GM21737 (cell line): ENCODE results near the gene PDZD8.
A peak's percentile ranks its signal among the peaks of the same experiment; 100 is the strongest.

Experiments used
- ATAC-seq: cut with Tn5 transposase; IDR thresholded peaks from one replicate; pipeline ENCODE4 v1.9.1; 2021; ENCODE audit warnings: mild to moderate bottlenecking, moderate library complexity; ENCODE audit not compliant: unreplicated experiment

PDZD8 gene, protein sequence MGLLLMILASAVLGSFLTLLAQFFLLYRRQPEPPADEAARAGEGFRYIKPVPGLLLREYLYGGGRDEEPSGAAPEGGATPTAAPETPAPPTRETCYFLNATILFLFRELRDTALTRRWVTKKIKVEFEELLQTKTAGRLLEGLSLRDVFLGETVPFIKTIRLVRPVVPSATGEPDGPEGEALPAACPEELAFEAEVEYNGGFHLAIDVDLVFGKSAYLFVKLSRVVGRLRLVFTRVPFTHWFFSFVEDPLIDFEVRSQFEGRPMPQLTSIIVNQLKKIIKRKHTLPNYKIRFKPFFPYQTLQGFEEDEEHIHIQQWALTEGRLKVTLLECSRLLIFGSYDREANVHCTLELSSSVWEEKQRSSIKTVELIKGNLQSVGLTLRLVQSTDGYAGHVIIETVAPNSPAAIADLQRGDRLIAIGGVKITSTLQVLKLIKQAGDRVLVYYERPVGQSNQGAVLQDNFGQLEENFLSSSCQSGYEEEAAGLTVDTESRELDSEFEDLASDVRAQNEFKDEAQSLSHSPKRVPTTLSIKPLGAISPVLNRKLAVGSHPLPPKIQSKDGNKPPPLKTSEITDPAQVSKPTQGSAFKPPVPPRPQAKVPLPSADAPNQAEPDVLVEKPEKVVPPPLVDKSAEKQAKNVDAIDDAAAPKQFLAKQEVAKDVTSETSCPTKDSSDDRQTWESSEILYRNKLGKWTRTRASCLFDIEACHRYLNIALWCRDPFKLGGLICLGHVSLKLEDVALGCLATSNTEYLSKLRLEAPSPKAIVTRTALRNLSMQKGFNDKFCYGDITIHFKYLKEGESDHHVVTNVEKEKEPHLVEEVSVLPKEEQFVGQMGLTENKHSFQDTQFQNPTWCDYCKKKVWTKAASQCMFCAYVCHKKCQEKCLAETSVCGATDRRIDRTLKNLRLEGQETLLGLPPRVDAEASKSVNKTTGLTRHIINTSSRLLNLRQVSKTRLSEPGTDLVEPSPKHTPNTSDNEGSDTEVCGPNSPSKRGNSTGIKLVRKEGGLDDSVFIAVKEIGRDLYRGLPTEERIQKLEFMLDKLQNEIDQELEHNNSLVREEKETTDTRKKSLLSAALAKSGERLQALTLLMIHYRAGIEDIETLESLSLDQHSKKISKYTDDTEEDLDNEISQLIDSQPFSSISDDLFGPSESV

DNA sequence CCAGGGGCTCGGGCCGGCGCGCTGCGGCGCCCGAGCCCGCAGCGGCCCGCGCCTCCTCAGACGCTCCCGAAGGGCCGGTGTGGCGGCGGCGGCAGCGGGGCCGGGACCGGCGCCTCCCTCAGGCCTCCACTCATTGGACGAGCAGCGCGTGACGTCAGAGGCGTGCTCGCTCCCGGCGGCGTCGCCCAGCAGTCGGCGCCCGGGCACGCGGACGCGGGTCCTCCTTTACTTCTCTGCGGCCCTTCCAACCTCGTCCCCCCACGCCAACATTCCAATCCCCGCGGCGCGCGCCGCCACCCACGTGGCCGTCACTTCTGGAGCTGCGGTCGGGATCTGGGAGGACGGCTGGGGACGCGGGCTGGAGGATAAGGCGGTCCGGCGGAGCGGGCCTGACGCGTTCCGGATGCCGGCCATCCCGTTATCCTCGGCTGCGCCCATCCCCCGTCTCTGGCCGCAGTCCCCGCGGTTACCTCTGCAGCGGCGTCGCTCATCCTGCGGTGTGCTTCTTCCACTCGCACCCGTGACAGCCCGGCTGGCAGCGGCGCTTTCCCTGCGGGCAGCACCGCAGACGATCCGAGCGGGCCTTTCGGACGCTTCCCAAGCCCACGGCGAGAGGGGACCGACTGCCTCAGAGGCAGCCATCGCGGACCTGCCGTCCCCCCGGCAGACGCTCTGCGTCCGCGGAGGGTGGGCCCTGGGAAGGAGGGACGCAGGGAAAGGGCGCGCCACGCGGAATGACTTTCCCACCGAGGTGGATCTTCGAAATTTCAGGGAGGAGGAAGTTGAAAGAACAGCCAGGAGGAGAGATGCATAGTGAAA lies at the start of gene PDZD8:
Gene PDZD8 (minus strand): TSS at position 81 of the 819 bp plus-strand sequence. CDS start 213 bp downstream, outside the sequence.
- peak; percentile 90 for ATAC-seq

DNA sequence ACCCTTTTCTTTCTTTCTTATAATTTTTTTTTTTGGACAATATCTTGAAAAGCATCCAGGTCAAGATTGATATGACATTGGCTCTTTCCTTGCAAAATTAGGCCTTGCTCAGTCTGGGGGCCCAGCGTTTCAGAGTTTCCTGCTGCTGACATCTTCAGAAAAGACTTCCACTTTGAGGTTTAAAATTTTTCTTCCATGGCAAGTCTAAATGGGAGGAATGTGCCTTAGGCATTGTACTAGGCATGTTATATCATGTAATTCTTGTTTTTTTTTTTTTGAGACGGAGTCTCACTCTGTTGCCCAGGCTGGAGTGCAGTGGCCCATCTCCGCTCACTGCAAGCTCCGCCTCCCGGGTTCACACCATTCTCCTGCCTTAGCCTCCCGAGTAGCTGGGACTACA lies 48.9 kb upstream of the PDZD8 start:
- ATAC-seq, result no peak

DNA sequence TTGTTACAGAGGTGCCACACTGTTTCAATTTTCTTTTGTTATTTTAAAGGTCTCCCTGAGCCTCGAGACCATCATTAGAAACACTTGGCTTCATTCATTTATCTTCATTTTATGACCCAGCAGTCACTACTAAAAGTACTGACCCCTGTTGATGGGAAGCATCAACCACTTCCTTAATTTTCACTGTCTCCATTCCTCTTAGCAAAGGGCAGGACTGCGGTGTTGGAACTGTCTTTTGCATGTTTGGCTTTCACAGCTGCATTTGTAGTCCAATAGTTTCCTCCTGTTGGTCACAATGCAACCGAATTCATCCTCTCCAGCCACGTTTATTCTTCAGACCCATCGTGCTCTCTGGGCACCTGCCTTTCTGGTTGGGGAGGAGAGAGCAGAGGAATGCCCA lies 46.7 kb upstream of the PDZD8 start:
- ATAC-seq, result no peak

DNA sequence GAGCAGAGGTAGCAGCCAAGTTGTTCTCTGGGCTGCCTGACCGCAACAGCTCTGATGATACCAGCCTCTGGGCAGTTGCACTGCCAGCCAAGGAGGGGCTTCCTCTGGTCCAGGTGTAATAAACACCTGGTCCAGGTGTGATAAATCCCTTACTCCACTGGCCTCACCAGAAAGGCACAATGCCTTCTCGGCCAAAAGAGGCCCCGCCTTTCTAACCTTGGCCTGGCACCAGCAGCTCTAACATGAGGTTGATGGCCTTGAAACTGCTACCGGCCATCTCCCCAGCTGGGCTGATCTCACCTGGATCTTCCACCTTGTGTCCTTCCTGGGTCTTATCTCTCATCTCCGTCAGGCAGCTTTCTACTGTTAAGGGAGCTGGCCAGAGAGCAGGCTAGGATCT lies 45.5 kb upstream of the PDZD8 start:
- ATAC-seq, result no peak

DNA sequence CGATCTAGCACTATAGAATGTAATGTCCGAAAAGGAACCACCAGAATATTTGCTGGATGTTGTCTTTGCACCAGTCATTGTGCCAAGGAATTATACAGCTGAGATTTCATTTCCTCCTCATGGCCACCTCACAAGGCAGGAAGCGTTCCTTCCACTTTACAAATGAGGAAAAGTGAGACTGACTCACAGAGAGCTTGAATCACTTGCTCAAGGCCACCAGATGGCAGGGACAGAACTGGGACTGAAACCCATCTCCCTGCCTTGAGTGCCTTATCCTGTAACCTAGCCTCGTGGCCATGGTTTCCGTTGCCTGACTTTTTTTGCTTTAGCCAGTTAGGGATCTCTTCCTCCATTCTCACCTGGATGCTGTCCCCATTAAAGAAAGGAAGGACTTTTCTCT lies 44.7 kb upstream of the PDZD8 start:
- no peak for ATAC-seq

DNA sequence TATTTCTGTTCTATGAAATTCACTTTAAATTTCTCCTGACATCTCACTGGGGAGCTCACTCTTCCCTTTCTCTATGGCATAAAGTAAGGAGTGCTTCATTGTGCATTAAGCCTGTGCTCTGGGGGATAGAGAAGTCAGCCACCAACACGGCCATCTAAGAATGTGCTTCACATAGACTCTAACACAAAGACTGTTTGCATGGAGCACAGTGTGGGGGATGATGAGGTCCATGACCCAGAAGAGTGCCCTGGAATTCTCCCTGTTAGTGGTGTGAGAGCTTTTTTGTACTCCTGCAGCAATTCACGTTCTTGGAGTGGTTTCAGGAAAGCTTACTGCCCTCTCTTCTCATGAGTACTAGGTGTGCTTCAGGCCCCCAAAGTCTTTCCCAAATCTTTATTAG lies 43.9 kb upstream of the PDZD8 start:
- no peak for ATAC-seq

DNA sequence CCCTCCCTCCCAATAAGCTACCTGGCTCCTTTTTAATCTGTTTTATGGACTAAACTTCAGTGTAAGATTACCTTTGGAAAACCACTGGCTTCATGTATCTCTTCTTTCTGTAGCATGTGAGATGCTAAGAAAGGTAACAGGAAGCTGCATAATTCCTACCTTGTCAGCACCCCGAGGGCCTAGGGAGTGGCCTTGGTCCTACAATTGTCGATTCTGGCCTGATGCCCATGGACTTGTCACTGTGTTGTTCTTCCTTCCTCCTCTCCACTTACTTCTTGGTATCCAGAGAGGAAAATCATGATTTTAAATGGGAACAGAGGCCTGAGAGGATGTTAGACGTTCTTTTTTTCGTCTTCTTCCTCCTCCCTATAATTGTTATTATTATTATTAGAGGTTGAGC lies 42.9 kb upstream of the PDZD8 start:
- no peak for ATAC-seq

DNA sequence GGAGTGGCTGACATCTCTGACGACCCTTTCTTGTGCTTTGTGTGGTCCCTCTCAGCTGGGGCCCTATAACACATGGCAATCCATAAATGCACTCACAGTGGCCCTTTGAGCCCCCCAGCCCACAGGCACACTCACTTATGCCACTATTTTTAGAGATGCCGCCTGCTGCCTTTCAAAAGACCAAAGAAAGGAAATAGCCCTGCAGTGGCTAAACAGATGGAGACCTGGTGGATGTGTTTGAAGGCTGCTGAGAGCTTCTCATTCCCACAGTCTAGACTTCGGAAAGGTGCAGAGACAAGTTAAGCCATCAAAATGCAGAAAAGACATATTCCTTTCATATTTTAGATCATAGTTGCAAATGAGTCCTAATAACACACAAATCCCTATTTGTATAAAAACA lies 42.0 kb upstream of the PDZD8 start:
- no peak for ATAC-seq

DNA sequence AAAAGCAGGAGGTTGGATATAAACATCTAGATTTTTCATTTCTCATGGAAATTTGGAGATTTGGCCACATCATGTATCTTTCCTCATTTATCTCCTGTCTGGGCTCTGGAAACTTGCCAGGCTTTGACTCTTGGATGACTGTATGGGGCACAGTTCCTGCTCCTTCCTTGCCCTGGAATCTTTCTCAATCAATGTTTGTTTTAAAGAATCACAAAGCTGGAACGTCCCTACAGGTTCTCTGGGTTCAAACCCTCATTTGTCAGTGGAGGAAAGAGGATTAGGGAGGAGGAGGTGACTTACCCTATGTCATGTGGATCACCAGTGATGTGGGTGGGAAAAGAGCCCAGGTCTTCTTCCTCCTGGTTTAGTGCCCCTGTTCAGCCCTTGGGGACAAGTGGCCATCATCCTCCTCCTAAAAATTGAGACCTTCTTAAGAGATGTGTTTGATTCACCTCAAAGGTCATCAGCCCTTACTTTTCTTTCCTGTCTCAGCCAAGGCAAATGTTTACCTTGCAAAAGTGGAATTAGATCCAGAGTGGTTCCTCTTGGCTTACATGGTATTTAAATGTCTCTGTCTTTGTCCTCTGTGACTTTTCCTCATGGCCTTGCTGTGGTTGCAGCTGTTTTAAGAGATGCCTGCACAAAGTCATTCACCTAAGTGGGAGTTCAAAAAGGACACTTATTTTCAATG lies 38.8 kb upstream of the PDZD8 start:
- ATAC-seq, result no peak

DNA sequence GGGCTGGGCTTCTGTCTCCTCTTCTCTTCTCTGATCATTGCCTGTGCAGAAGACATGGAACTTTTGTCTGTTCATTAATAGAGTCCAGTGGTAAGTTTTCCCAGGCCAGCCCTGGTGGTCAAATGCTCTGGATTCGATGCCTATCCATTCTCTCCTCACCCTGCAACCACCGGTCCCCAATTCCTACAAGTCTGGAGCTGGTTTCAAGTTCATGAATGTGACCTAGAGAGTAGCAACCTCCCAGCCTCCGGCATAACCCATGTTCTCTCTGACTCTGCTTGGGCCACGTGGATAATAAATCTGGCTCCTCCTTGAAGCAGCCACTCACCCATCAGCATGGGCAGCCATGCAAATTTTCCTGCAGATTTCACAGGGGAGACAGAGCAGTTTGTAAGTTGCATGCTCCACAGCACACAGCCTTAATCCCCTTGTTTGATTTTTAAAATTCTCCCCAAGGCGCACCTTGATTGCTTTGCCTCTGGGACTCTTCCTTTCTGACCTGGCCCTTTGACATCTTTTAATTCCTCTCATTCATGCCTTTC lies 37.3 kb upstream of the PDZD8 start:
- no peak for ATAC-seq

DNA sequence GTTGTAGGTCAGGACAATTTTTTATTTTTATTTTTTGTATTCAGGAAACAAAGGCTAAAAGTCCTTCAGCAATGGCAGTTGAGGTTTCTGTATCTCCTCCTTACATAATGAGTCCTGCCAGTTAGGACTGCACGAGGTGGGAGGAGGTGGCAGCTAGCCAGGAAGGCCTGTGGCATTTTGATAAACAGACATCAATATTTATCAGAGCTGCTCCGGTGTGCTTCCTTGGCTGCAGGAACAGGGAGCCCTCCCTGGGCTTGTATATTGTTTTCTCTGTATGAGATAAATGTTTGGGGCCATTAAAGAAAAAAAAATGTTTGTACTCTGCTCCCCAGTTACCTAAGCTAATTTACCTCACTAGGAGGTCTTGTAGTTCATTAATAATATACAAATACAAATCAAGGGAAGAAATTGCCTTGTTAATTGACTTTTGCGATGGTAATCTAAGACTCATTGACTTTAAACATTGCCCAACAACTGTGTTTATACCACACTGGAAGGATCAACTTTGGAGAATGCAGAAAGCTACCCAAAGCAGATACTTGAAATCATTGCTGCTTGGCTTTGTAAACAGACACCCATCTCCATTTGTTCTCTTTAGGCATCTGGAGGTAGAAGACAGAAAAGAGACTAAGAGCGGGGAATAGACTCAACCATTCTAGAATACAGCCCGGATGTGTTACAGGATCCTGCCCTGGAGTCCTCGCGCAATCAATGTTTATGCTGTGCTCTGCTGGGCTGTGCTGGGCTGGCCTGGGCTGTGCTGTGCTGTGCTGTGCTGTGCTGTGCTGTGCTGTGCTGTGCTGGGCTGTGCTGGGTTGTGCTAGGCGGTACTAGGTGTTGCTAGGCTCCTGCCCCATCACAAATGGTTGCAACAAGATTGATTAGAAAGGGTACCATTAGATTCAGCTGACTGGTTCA lies 36.5 kb upstream of the PDZD8 start:
- no peak for ATAC-seq

DNA sequence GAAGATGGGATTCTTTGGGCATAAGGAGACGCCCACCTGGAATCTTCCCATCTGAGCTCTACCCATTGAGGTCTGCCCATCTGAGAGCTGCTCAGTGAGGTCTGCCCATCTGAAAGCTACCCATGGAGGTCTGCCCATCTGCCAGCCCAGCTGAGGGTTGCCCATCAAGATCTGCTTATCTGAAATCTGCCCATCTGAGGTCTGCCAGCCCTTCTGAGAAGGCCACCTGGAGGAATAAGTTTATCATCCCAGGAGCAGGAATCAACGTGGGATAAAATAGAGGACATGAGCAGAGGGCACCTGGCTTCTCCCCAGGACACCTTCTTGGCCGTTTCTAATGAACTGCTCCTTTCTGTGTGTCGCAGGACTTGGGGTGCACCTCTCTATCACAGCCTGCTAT lies 35.3 kb upstream of the PDZD8 start:
- ATAC-seq, result no peak

DNA sequence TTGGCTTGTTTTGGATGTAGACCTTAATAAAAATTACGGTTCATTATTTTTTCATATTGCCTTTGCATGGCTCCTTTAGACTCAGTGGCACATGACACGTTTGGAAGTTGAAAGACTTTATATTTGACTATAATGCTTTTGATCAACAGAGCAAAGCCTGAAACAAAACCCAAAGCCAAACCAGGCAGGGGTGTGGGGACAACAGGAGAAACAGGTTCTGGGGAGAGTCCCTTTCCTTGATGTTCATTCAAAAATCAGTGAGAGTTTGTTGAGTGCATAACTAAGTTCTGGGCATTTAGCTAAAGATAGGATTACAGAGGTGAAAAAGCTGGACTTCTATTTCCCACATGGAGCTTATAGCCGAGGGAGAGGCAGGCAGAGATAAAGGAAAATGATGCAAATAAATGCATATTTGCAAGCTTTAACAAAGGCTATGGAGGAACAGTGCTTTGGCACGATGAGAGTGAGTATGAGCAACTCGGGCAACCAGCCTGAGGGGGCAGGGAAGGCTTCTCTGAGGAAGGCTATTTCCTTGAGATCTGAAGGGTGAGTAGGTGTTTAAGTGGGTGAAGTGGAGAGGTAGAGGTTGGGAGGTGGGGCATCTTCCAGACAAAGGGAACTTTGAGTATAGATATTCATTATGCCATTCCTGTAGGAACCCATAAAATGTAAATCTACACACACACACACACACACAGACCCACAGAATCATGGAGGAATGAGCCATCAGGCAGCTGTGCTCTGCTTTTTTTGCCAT lies 34.5 kb upstream of the PDZD8 start:
- ATAC-seq, result no peak

DNA sequence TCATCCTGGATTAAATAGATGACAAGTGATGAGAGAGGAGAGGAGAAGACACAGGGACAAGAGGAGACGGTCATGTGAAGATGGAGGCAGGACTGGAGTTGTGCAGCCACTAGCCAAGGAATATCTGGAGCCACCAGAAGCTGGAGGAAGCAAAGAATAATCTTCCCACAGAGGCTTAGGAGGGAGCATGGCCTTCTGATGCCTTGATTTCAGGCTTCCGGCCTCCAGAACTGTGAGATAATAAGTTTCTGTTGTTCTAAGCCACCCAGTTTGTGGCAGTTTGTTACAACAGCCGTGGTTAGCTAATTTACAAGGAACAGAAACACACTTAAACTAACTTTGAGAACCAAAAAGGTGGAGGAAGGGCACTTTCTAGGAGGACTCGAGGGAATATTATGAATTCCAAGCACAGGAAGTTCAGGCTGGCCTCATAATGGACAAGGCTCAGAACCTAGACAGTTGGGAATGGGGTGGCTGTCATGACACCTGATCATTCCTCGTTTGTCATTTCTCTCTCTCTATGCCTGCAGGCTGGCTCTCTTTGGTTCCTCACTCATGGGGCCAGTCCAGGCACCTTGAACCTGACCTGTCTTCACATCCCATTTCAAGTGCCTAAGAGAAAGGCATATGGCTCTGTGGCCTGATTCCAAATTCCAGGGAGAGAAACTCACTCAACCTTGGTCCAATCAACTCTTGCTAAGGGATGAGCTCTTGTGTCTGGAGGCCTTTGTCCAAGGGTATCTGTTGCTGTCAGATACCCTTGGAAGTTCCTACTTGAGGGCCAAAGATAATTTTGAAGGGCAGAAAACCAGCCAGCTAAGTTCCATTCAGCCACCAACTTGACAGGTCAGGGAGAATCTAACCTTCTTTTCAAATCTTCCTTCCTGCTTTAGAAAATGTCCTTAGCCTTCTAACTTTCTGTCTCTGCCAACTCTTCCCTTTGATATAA lies 33.5 kb upstream of the PDZD8 start:
- ATAC-seq, result no peak

DNA sequence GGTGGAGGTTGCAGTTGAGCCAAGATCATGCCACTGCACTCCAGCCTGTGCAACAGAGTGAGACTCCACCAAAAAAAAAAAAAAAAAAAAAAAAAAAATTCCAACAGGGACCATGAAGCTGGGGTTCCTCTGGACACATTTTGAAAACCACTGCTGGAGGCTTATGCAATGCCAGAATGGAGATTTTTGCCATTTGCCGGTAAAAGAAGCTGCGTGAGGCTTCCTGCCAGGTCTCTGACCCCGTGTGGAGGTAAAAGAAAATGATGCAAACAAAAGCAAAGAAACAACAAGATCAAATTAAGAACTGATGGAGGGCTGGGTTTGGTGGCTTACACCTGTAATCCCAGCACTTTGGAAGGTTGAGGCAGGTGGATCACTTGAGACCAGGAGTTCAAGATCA lies 30.5 kb upstream of the PDZD8 start:
- ATAC-seq, result no peak

DNA sequence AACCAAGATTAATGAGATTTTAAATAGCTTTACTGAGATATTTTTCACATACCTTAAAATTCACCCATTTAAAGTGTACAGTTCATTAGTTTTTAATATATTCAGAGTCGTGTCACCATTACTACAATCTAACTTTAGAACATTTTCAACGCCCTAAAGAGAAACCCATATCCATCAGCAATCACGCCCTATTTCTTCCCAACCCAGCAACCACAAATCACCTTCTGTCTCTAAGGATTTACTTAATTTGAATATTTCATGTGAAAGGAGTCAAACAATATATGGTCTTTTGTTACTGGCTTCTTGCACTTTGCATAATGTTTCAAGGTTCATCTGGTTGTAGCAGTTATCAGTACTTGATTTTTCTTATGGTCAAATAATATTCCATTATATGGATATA lies 25.1 kb upstream of the PDZD8 start:
- ATAC-seq, result no peak
